Skeletal muscle satellite cell (primary cell): ENCODE data around the gene TBC1D9.
A peak's percentile ranks its signal among the peaks of the same experiment; 100 is the strongest.

Source experiments
- H3K27me3 ChIP-seq: 2 replicates; pipeline ENCODE4 v1.7.0; 2013; ENCODE audit warnings: low read length; ENCODE audit not compliant: control insufficient read depth, insufficient read depth
- H3K36me3 ChIP-seq: 2 replicates; pipeline ENCODE4 v1.7.0; 2013; ENCODE audit warnings: mild to moderate bottlenecking, control low read depth, low read length; ENCODE audit not compliant: insufficient read depth
- H3K4me1 ChIP-seq: 2 replicates; pipeline ENCODE4 v1.7.0; 2013; ENCODE audit warnings: low read length; ENCODE audit not compliant: control insufficient read depth, insufficient read depth
- H3K4me2 ChIP-seq: 2 replicates; pipeline ENCODE4 v1.7.0; 2013; ENCODE audit warnings: mild to moderate bottlenecking, low read length
- H3K4me3 ChIP-seq: 2 replicates; pipeline ENCODE4 v1.7.0; 2013; ENCODE audit warnings: low read length
- H3K9ac ChIP-seq: 2 replicates; pipeline ENCODE4 v1.7.0; 2013; ENCODE audit warnings: mild to moderate bottlenecking, low read depth, low read length, moderate library complexity
- H3K9me3 ChIP-seq: replicated peaks from 2 replicates; pipeline ENCODE4 v1.7.0; 2013; ENCODE audit warnings: mild to moderate bottlenecking, control low read depth, low read length

The TBC1D9 gene

GRCh38 chr4:140736669-140737343 lies 19.4 kb downstream of the TBC1D9 start:
- H3K9ac ChIP-seq, result no peak overlapping the region
- H3K4me2 ChIP-seq, result no peak overlapping the region
- H3K4me1 ChIP-seq, result no peaks in the 10 kb centered on the region
- H3K36me3 ChIP-seq, result no peaks in the 10 kb centered on the region
- H3K9me3 ChIP-seq, result no peaks in the 10 kb centered on the region
- H3K27me3 ChIP-seq, result no peaks in the 10 kb centered on the region
- H3K4me3 ChIP-seq, result no peak overlapping the region

- H3K9ac ChIP-seq, result no peak overlapping the region
- no peaks in the 10 kb centered on the region for H3K27me3 ChIP-seq
- H3K4me2 ChIP-seq, result no peak overlapping the region
- H3K9me3 ChIP-seq, result no peaks in the 10 kb centered on the region
- H3K36me3 ChIP-seq, result no peaks in the 10 kb centered on the region
- no peak overlapping the region for H3K4me3 ChIP-seq
- no peaks in the 10 kb centered on the region for H3K4me1 ChIP-seq
Measured at GRCh38 chr4:140735779-140736391, 20.3 kb downstream of the TBC1D9 start.

GRCh38 chr4:140735317-140735716 lies 20.9 kb downstream of the TBC1D9 start:
- H3K4me2 ChIP-seq, result no peak overlapping the region
- H3K9me3 ChIP-seq, result no peaks in the 10 kb centered on the region
- H3K27me3 ChIP-seq, result no peaks in the 10 kb centered on the region
- H3K4me3 ChIP-seq, result no peak overlapping the region
- H3K4me1 ChIP-seq, result no peaks in the 10 kb centered on the region
- no peaks in the 10 kb centered on the region for H3K36me3 ChIP-seq
- no peak overlapping the region for H3K9ac ChIP-seq

GRCh38 chr4:140732780-140733179 lies 23.4 kb downstream of the TBC1D9 start:
- Histone ChIP-seq H3K4me2 (no peak overlapping the region), H3K9ac (no peak overlapping the region), H3K9me3 (no peaks in the 10 kb centered on the region), H3K27me3 (no peaks in the 10 kb centered on the region), H3K36me3 (no peaks in the 10 kb centered on the region), H3K4me3 (no peak overlapping the region), H3K4me1 (peaks cover 8% of the 10 kb centered on the region)

- Histone ChIP-seq H3K4me2 (no peak overlapping the region), H3K9ac (no peak overlapping the region), H3K36me3 (no peaks in the 10 kb centered on the region), H3K27me3 (no peaks in the 10 kb centered on the region), H3K9me3 (no peaks in the 10 kb centered on the region), H3K4me1 (peaks cover 25% of the 10 kb centered on the region), H3K4me3 (no peak overlapping the region)
Measured at GRCh38 chr4:140729344-140730049, 26.7 kb downstream of the TBC1D9 start.

- peak overlapping the region; percentile 34 for H3K4me2 ChIP-seq
- H3K4me1 ChIP-seq, result peaks cover 25% of the 10 kb centered on the region
- H3K4me3 ChIP-seq, result no peak overlapping the region
- no peaks in the 10 kb centered on the region for H3K27me3 ChIP-seq
- no peaks in the 10 kb centered on the region for H3K9me3 ChIP-seq
- H3K9ac ChIP-seq, result no peak overlapping the region
- H3K36me3 ChIP-seq, result no peaks in the 10 kb centered on the region
Measured at GRCh38 chr4:140726776-140727500, 29.2 kb downstream of the TBC1D9 start.

GRCh38 chr4:140725556-140725955 lies 30.6 kb downstream of the TBC1D9 start:
- Histone ChIP-seq H3K4me3 (no peak overlapping the region), H3K4me1 (peaks cover 25% of the 10 kb centered on the region), H3K9ac (no peak overlapping the region), H3K27me3 (no peaks in the 10 kb centered on the region), H3K4me2 (no peak overlapping the region), H3K9me3 (no peaks in the 10 kb centered on the region), H3K36me3 (no peaks in the 10 kb centered on the region)

GRCh38 chr4:140724760-140725159 lies 31.4 kb downstream of the TBC1D9 start:
- H3K27me3 ChIP-seq, result no peaks in the 10 kb centered on the region
- H3K4me3 ChIP-seq, result no peak overlapping the region
- no peaks in the 10 kb centered on the region for H3K36me3 ChIP-seq
- peaks cover 25% of the 10 kb centered on the region for H3K4me1 ChIP-seq
- no peaks in the 10 kb centered on the region for H3K9me3 ChIP-seq
- H3K4me2 ChIP-seq, result no peak overlapping the region
- H3K9ac ChIP-seq, result no peak overlapping the region

GRCh38 chr4:140720387-140721304 lies 35.5 kb downstream of the TBC1D9 start:
- Histone ChIP-seq H3K4me3 (no peak overlapping the region), H3K36me3 (no peaks in the 10 kb centered on the region), H3K9me3 (no peaks in the 10 kb centered on the region), H3K9ac (no peak overlapping the region), H3K4me2 (no peak overlapping the region), H3K4me1 (peaks cover 26% of the 10 kb centered on the region), H3K27me3 (no peaks in the 10 kb centered on the region)

- Histone ChIP-seq H3K9me3 (no peaks in the 10 kb centered on the region), H3K4me2 (no peak overlapping the region), H3K27me3 (no peaks in the 10 kb centered on the region), H3K36me3 (no peaks in the 10 kb centered on the region), H3K4me1 (peaks cover 26% of the 10 kb centered on the region), H3K9ac (no peak overlapping the region), H3K4me3 (no peak overlapping the region)
Measured at GRCh38 chr4:140719686-140720085, 36.5 kb downstream of the TBC1D9 start.
